Fibroblast of lung (primary cell): ENCODE data around the gene ZCCHC7. TPM values are rescaled to one million over a fixed set of nuclear protein-coding genes. Genes with fewer than 3 reads are reported as not detected.

Experiments
- DNase-seq, 2 donors: peaks; one replicate each; pipeline versions ENCODE4 v3.0.0 to v3.0.0-alpha.2; 2010; ENCODE audit warnings: low read depth in 2 of 2
- H2AFZ ChIP-seq: 2 replicates; pipeline ENCODE4 v1.5.1; 2012; ENCODE audit warnings: low read length, control low read depth, inconsistent platforms
- H3K27ac ChIP-seq: 2 replicates; pipeline ENCODE4 v1.5.1; 2011; ENCODE audit warnings: low read length, control low read depth; ENCODE audit not compliant: insufficient read depth
- H3K27me3 ChIP-seq: 2 replicates; pipeline ENCODE4 v1.5.1; 2011; ENCODE audit warnings: mild to moderate bottlenecking, low read length; ENCODE audit not compliant: control insufficient read depth, insufficient read depth
- H3K36me3 ChIP-seq: 2 replicates; pipeline ENCODE4 v1.5.1; 2011; ENCODE audit warnings: low read length; ENCODE audit not compliant: control insufficient read depth, insufficient read depth
- H3K4me1 ChIP-seq: 2 replicates; pipeline ENCODE4 v1.5.1; 2011; ENCODE audit warnings: low read length; ENCODE audit not compliant: control insufficient read depth, insufficient read depth; ENCODE audit errors: extremely low read depth
- H3K4me2 ChIP-seq: 2 replicates; pipeline ENCODE4 v1.5.1; 2011; ENCODE audit warnings: low read length, control low read depth; ENCODE audit not compliant: insufficient read depth; ENCODE audit errors: extremely low read depth
- H3K4me3 ChIP-seq, 4 experiments: fragments of 200-600 bp in 1 of 4; sonication (generic) in 1 of 4; replicated peaks in 1 of 4; 2 replicates each; pipeline ENCODE4 v1.5.1; 2011 to 2016; ENCODE audit warnings: low read length in 4 of 4, low read depth in 3 of 4, mild to moderate bottlenecking in 3 of 4, control low read depth in 2 of 4, inconsistent platforms in 1 of 4, mixed read lengths in 1 of 4; ENCODE audit not compliant: insufficient read depth in 1 of 4; ENCODE audit errors: control extremely low read depth in 1 of 4
- H3K79me2 ChIP-seq: 2 replicates; pipeline ENCODE4 v1.5.1; 2012; ENCODE audit warnings: mild to moderate bottlenecking, low read length, inconsistent platforms; ENCODE audit not compliant: control insufficient read depth, insufficient read depth
- H3K9ac ChIP-seq: 2 replicates; pipeline ENCODE4 v1.5.1; 2011; ENCODE audit warnings: mild to moderate bottlenecking, low read length, control low read depth; ENCODE audit not compliant: insufficient read depth
- H3K9me3 ChIP-seq: 2 replicates; pipeline ENCODE4 v1.5.1; 2012; ENCODE audit warnings: low read depth, low read length; ENCODE audit not compliant: control insufficient read depth, insufficient read depth
- H4K20me1 ChIP-seq: 2 replicates; pipeline ENCODE4 v1.5.1; 2011; ENCODE audit warnings: low read length; ENCODE audit not compliant: control insufficient read depth, insufficient read depth; ENCODE audit errors: extremely low read depth
- CTCF ChIP-seq, 2 donors: IDR thresholded peaks in 1 of 2; conservative IDR thresholded peaks in 1 of 2; 1 replicate in 1 of 2; 2 replicates in 1 of 2; pipeline ENCODE4 v1.5.1; 2011 to 2012; ENCODE audit warnings: low read length in 2 of 2, control low read depth in 1 of 2, inconsistent platforms in 1 of 2, low read depth in 1 of 2, mild to moderate bottlenecking in 1 of 2
- EZH2 ChIP-seq: IDR thresholded peaks from 2 replicates; pipeline ENCODE4 v1.5.1; 2012; ENCODE audit warnings: low read length, control low read depth, mild to moderate bottlenecking; ENCODE audit errors: missing control alignments
- polyA plus RNA-seq, 2 donors: library from polyadenylated mRNA; depleted of rRNA in 1 of 2; stranded (reverse) in 1 of 2; unstranded in 1 of 2; fragments of >200 nt; gene quantifications; 2 replicates each; pipeline ENCODE4 v1.2.1, GENCODE V29; 2011 to 2012; ENCODE audit warnings: missing spikeins in 1 of 2
- total RNA-seq: library from RNA; depleted of rRNA; stranded (reverse); fragments of >200 nt; gene quantifications from 2 replicates; pipeline ENCODE4 v1.2.1, GENCODE V29; 2014

ZCCHC7 gene
- total and polyA plus RNA-seq, 2 donors (not counting 1 experiment from before 2014, with no cell fraction given) = 15.0 to 23.8 TPM

DNA sequence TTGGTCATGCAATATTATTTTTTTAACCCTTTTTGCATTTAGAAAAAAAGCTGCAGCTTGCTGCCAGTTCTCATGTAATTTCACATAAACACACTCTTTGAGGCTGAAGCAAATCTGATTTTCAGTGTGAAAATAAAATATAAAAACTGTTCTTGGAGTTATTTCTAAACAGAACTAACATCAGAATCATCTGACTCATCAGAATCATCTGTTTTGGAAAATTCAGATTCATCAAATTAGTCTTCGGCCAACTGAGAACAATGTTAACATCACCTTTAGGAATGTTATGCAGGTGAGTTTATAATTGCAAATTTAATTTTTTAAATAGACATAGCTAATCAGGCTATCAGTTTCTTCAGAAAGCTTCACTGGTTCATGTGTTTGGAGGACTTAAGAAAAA, 45.3 kb downstream of the ZCCHC7 start:
- Histone ChIP-seq H3K36me3 (peaks cover 2% of the 10 kb centered on the region), H2AFZ (no peak overlapping the region), H3K9me3 (no peaks in the 10 kb centered on the region), H3K9ac (no peak overlapping the region), H3K4me3 (no peak overlapping the region), H3K27me3 (no peaks in the 10 kb centered on the region), H3K4me2 (no peak overlapping the region), H3K79me2 (no peaks in the 10 kb centered on the region), H4K20me1 (no peaks in the 10 kb centered on the region), H3K4me1 (no peaks in the 10 kb centered on the region), H3K27ac (no peak overlapping the region)
- no peak for DNase-seq
- no peak for TF ChIP-seq EZH2
- TF ChIP-seq CTCF (conservative IDR thresholded peaks at IDR 0.05 in 1 of 2, IDR thresholded peaks at IDR 0.05 in 1 of 2; ENCODE audit: low read depth in 1 of 2, low read length in 2 of 2) = no peak

GRCh38 chr9:37167456-37168047, 47.2 kb downstream of the ZCCHC7 start:
- H3K79me2 ChIP-seq = no peaks in the 10 kb centered on the region

DNA sequence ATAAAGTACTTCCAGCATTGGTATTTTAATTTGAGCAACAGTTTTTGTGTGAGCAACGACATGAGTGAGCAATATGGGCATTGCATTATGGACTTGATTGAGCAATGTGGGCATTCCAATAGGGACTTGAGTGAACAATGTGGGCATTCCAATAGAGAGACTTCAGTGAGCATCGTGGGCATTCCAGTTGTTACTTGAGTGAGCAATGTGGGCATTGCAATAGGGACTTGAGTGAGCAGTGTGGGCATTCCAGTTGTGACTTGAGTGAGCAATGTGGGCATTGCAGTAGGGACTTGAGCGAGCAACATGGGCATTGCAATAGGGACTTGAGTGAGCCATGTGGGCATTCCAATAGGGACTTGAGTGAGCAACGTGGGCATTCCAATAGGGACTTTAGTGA, 52.2 kb downstream of the ZCCHC7 start:
- Histone ChIP-seq H3K36me3 (peaks cover 2% of the 10 kb centered on the region), H3K9me3 (no peaks in the 10 kb centered on the region), H3K27me3 (no peaks in the 10 kb centered on the region), H3K4me1 (no peaks in the 10 kb centered on the region), H3K9ac (no peak overlapping the region), H3K4me3 (no peak overlapping the region), H3K4me2 (no peak overlapping the region), H3K27ac (no peak overlapping the region), H4K20me1 (no peaks in the 10 kb centered on the region), H2AFZ (no peak overlapping the region), H3K79me2 (no peaks in the 10 kb centered on the region)
- DNase-seq = no peak
- TF ChIP-seq CTCF (conservative IDR thresholded peaks at IDR 0.05 in 1 of 2, IDR thresholded peaks at IDR 0.05 in 1 of 2; ENCODE audit: low read depth in 1 of 2, low read length in 2 of 2) (no peak), EZH2 (no peak)

More at GRCh38 chr9:37167456-37168047, 47.2 kb downstream of the ZCCHC7 start:
- Histone ChIP-seq H3K9me3 (no peaks in the 10 kb centered on the region), H3K27ac (no peak overlapping the region), H3K27me3 (no peaks in the 10 kb centered on the region), H3K36me3 (peaks cover 2% of the 10 kb centered on the region), H2AFZ (no peak overlapping the region), H4K20me1 (no peaks in the 10 kb centered on the region), H3K9ac (no peak overlapping the region), H3K4me2 (no peak overlapping the region), H3K4me1 (no peaks in the 10 kb centered on the region), H3K4me3 (no peak overlapping the region)
- DNase-seq = peak; percentile 9 to 15
- TF ChIP-seq CTCF (conservative IDR thresholded peaks at IDR 0.05 in 1 of 2, IDR thresholded peaks at IDR 0.05 in 1 of 2; ENCODE audit: low read depth in 1 of 2, low read length in 2 of 2) = no peak
- no peak for TF ChIP-seq EZH2
